HG02623 (cell line): ENCODE measurements around the gene CDHR3.
"Not testable (repeated sequence)": the region's sequence is repeated elsewhere in the genome, so short reads cannot be mapped to it uniquely, and the experiment has no call there.

ENCODE experiments used
- ATAC-seq: cut with Tn5 transposase; IDR thresholded peaks from one replicate; pipeline ENCODE4 v1.9.1; 2021; ENCODE audit warnings: moderate library complexity; ENCODE audit not compliant: unreplicated experiment

Gene CDHR3

DNA sequence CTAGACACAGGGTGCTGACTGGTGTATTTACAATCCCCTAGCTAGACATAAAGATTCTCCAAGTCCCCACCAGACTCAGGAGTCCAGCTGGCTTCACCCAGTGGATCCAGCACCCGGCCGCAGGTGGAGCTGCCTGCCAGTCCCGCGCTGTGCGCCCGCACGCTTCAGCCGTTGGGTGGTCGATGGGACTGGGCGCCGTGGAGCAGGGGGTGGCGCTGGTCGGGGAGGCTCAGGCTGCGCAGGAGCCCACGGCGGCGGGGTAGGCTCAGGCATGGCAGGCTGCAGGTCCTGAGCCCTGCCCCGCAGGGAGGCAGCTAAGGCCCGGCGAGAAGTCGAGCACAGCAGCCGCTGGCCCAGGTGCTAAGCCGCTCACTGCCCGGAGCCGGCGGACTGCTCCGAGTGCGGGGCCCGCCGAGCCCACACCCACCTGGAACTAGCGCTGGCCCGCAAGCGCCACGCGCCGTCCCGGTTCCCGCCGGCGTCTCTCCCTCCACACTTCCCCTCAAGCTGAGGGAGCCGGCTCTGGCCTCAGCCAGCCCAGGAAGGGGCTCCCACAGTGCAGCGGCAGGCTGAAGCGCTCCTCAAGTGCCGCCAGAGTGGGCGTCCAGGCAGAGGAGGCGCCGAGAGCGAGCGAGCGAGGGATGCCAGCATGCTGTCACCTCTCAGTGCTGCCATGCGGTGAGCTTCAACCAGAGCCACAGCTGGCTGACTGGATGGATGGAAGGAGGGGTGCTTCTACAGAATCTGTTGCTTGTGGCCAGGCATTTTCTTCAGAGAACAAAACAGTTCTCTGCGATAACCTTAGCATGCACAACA is 7.2 kb upstream of the CDHR3 start:
- not testable (repeated sequence) for ATAC-seq

DNA sequence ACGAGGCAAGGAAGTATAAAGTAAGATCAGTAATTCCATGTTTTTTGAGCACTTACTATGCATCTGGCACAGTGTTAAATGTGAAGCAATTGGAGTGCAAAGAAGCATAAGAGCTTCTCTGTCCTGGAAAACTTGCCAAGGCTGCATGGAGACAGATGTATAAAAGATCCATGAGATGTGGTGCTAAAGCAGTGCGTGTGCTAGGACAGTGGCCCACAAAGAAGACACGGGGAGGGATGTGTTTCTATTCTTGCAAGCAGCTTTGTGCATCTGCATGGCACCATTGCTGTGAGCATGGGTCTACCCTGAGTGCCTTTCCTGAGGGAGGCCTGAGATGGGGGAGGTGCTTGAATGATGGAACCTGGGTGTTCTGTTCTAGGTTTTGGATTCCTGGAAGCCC is 5.1 kb upstream of the CDHR3 start:
- no peak for ATAC-seq

DNA sequence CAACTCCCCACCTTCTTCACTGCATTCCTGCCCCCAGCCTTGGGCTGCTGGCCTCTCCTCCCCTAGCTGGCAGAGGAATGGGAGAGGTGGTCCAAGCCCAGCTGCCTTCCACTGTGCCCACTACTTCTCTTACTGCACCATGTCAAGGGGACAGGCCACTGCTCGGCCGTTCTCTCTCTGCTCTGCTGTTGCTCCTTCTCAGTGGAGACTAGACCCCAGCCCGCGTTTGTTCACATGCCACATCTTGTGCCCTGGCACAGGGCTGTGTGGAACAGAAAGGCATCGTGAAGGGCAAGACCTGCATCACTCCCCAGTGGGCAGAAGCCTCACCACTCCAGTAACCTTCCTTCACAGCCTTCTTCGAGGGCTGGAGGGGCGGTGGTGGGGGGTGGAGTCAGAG is 711 bp upstream of the CDHR3 start:
- ATAC-seq = no peak

DNA sequence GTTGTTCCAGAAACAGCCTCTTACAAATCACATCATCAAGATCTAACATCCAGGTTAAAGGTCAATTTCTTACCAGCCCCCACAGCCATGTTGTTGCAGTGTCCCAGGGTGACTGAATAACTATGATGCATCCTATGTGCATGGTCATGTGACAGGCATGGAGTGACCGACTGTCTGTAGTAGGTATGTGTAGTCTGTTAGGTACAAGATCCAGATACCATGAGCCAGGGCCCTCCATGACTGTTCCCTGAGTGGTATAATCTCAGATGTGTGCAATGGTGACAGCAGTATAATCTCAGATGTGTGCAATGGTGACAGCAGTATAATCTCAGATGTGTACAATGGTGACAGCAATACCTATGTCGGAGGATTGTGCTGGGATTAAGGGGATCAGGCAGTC is 8.8 kb downstream of the CDHR3 start:
- no peak for ATAC-seq

DNA sequence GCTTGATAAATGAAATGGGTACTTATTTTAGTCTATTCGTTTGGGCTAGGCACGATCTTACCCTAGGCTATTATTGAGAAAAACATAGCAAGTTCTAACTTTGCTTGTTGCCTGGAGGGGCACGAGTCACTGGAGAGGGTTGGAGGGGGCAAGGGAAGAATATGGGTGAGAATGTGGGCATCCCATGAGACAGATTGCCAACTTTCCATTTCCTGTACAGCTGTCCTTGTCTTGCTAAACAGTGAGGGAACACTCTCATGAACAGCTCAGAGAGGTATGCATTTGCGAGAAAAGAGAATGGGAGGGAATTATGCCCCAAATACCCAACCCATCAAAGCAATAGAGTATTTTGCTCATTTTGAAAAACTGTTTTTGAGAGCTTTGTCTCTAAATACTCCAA is 9.2 kb downstream of the CDHR3 start:
- no peak for ATAC-seq

DNA sequence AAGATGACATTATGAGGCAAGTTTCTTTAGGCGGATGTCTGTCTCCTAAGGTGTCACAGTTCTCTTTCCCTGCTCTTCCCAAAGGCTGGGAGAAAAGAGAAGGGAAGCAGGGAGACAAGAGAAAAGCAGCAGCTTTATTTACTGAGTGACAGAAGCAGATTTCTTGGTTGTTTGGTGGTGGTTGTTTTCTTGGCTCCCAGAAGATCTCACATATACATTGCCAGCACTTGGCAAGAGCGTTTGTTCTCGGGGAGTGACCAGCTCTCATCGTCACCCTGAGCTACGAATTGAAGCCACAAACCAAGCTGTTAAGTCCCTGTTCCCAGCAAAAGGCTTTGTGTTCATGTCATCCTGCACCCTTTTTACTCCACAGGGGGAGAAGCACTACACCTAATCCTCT is 11.4 kb downstream of the CDHR3 start:
- ATAC-seq = no peak

DNA sequence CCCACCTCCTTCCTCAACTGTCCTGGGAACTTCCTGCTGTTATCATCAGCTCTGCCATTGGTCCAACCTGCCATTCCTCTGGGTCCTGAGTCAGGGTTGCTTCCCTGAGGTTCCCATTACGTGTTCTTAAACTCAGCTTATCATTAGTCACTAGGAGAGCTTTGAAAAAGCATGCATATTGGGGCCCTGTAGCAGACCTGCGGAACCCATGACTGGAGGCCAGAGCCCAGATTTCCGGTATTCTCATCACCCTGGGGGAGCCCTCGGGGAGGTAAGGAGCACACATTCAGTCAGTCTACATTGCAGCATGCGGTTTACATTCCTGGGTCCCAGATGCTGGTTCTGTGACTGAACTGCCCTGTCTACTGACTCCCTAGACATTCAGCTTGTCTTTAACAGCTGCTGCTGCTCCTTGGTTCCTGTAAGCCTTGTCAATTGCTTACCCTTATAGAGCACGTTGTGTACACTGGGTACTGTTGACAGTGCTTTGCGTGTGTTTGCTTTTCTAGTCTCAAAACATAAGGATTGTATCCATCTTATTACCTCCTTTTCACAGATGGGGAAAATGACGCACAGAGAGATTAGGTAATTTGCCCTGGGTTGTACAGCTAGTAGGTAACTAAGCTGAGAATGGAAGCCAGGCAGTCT is 12.8 kb downstream of the CDHR3 start:
- ATAC-seq = no peak

DNA sequence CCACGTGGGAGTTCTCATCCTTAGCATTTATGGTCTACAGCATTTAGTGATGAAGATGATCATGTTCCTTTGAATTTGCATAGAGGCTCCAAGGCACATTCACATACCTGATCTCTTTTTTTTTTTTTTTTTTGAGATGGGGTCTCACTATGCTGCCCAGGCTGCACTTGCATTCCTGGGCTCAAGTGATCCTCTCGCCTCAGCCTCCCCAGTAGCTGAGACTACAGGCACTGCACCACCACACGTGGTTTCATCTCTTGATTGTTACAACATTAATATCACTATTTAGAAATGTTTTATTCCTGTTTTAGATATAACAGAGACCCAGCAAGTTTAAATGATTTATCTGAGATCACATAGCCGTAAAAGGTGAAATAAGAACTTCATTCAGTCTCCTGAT is 13.8 kb downstream of the CDHR3 start:
- ATAC-seq = no peak

DNA sequence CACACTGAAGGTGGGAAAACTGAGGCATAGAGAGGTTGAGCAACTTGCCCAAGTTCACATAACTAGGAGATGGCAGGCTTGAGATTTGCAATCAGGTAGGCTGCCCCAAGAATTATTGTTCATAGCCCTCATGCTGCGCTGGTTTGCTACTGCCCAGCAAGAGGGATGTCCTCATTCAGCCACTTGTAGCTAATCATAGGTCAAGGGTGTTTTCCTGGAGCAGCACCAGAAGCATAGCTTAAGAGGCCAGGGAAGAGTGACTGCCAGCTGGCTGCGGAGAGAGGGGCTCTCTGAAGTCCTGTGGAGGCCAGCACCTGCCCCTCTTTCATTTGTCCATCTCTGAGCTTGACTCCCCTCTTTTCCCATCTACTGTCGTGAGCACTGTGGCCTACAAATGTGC is 15.0 kb downstream of the CDHR3 start:
- ATAC-seq = no peak

DNA sequence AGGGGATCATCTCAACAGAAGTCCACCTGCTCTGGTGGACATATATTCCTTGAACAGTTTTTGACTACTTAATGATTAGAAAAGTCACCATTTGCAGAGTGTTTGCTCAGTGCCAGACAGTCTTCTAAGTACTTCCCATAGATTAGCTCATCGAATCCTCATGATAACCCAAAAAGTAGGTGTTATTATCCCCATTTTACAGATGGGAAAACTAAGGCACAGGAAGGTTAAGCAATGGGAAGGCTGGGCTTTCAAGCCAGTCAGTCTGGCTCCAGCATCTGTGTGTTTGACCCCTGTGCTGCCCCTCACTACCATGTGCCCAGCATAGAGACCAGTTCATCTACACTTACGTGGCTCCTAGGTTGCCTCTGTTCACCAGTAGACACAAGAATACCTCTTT is 15.9 kb downstream of the CDHR3 start:
- no peak for ATAC-seq

DNA sequence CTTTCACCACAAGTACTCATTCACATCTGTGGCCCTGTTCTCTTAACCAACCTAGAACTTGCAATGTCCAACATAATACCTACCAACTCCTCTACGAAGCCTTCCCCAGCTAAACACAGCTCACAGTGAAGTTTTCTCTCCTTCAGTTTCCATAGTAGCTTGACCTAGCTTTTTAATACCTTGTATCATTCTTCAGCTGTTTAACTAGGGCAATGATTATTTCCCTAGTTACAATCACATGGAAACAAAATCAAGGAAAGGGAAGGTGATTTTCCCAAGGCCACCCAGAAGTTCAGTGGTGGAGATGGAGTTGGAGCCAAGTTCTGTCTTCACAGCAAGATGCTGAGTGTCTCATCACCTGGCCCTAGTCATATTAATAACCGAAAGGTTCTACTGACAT is 16.3 kb downstream of the CDHR3 start:
- no peak for ATAC-seq

DNA sequence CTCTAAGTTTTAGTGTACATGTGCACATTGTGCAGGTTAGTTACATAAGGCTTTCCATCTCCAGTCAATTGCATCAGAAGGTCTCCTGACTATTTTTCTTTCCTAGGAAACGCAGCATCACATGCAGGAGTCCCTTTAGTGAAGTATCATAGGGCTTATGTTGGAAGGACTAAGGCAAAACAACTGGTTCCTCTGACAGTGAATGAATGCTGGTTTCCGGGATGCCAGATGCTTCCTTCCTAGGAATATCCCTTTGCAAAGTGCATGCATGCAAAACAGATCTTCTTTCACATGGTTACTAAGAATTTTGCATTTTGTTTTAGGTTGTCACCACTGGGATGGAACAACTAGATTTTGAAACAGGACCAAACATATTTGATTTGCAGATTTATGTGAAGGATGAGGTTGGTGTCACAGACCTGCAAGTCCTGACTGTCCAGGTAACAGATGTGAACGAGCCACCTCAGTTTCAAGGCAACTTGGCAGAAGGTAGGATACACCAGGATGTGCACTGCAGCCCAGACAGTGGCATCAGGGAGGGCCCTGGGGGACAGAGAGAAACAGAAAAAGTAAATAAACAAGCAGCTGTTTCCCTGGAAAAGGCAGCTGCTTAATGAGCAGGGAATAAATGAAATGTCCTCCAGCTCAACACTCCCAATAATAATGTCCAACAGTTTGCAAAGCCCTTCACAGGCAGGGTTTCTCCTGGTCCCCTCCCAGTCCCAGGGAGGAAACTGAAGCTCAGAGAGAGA is 17.8 kb downstream of the CDHR3 start:
- no peak for ATAC-seq

DNA sequence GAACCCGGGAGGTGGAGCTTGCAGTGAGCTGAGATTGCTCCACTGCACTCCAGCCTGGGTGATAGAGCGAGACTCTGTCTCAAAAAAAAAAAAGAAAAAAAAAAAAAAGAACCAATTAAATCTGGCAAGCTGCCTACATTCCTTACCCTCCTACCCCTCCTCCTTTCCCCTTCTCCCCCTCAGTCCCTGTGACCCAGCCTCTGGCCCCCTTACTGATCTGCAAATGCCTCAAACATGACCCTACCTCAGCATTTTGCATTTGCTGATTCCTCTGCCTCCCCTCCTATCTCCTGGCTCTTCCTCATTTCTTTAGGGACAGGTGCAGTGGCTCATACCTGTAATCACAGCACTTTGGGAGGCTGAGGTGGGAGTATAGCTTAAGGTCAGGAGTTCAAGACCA is 19.3 kb downstream of the CDHR3 start:
- ATAC-seq = no peak

DNA sequence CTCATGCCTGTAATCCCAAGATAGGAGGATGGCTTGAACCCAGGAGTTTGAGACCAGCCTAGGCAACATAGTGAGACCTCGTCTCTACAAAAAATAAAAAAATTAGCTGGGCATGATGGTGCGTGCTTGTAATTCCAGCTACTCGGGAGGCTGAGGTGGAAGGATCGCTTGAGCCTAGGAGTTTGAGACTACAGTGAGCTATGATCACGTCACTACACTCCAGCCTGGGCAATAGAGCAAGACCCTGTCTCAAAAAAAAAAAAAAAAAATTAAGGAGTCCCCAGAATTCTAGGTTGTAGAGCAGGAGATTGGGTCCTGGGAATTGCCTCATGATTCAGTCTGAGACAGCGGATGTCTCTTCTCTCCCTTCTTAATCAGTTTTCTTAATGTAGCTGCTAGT is 21.7 kb downstream of the CDHR3 start:
- ATAC-seq = not testable (repeated sequence)

DNA sequence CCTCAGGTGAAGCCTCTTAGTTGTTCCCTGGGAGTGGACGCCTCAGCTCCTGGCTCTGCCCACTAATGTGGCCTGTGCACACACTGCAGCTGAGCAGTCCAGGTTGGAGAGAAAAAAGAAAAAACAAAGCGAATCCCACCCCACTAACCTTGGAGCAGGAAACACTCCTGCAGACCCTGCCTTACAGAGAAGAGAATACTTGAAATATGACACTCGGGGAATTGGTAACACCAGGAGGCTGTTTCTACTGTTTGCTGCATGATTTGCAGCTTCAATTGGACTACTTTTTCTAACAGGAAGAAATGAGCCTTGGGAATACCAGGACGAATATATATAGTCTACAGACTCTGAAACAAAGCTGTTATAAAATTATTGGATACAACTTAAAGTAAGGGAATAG is 22.2 kb downstream of the CDHR3 start:
- no peak for ATAC-seq

DNA sequence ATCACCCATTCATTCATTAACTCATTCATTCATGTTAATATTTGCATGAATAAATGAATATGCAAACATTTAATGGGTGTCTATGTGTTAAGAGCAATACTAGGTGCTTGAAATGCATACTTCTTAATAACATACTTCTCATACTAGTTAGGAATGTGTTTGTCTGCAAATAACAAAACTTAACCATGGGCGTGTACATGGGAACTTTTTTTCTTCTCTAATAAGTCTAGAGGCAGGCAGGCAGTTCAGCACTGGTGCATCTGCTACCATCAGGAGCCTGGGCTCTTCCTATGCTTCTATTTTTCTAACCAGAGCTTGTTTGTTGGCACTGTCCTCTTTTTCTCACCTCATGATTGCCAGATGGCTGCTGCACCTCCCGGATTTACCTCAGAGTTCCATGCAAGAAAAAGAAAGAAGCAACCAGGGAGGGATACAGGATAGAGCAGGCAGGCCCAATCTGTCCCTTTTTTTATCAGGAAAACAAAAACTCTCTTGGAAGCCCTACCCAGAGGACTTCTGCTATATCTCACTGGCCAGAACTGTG is 22.7 kb downstream of the CDHR3 start:
- no peak for ATAC-seq

DNA sequence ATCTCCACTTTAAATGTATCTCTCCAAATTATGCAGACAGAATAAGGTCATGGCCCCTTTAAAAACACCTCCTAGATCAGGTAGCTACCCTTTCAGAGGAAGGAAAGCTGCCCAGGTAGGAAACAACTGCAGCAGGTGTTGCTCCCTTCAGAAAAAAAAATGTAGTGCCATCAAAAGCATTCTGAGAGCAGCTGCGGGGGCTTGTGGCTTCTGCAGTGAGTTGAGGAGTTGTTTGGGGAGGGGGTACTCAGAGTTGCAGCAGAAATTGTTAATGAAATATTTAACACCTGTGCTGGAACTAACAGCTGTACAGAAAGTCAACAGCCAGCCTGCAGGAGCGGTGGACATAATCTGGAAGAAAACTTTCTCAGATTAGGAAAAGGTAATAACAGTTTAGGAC is 24.0 kb downstream of the CDHR3 start:
- ATAC-seq = no peak

DNA sequence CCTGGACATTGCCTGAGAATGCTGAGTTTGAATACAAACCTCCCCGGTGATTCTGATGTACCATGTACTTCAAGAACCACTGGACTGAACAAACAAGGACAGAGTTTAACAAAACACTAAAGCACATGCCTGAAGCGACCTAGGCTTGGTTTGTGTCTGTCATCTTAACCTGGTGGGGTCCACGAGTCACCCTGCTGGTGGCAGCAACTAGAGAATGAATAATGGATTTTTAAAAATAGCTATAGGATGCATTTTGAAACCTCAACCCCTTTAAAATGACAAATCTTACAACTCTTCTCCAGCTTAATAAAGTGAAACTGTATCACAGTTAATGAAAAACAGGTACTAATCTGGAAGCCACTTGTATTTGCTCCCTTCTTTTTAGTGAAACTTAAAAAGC is 25.2 kb downstream of the CDHR3 start:
- no peak for ATAC-seq

DNA sequence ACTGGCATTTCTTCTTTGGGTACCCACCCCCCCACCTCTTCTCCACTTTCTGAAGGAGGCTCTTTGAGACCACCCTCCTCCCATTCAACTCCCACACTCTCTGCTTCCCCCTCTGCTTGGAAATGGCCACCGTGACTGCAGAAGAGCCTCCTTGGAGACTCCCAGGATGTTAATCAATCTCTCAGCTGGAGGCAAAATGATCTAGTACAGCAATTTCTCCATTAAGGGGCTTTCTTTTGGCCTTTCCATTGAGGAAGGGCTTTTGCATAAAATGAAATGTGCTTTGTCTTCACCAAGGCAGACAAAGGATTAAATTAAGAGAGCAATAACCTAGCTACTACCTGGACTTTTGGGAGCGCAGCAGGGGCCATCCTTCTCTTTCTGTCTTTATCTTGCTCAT is 26.1 kb downstream of the CDHR3 start:
- no peak for ATAC-seq

DNA sequence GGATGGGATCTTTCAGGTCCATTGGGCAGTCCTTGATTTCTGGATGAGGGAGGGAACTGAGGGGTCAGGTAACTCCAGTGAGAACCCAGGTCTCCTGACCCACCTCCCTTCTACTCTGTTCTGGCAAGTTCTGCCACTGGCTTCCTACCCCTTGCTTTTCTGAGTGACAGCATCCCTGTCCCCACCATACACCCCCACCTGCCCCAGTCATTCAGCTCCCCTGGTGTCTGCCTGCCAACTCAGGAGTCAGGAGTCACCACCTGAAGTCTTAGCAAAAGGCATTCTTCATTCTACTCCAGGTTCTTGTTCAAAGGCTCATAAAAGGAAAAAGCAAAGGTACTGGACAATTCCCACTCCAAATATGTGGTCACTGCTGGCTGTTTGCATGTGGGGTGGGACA is 26.6 kb downstream of the CDHR3 start:
- ATAC-seq = no peak

DNA sequence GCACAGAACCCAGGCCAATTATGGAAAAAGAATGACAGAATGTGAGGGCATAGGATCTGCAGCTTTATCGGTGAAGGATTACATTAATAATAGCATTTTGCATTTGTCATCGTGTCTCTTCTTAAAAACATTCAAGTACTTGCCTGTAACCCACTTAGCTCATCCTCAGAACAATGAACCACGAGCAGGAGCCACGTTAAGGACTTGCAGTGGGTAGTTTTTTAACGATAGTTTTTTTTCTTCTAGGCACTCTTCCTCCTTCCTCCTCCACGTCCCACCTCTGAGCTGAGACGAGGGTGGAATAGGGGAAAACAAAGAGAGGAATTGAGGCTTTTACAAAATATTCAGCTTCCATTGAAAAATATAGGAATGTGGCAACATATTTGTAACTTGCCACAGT is 27.1 kb downstream of the CDHR3 start:
- ATAC-seq = no peak
